ENCODE measurements around the gene NXPE4. TPM values are rescaled to one million over a fixed set of nuclear protein-coding genes. Genes with fewer than 3 reads are reported as not detected.

NXPE4 gene
- total and polyA plus RNA-seq, 2 of the 8 experiments (the other 6 are each of a cell fraction or from before 2014, with no cell fraction given) = not detected

DNA sequence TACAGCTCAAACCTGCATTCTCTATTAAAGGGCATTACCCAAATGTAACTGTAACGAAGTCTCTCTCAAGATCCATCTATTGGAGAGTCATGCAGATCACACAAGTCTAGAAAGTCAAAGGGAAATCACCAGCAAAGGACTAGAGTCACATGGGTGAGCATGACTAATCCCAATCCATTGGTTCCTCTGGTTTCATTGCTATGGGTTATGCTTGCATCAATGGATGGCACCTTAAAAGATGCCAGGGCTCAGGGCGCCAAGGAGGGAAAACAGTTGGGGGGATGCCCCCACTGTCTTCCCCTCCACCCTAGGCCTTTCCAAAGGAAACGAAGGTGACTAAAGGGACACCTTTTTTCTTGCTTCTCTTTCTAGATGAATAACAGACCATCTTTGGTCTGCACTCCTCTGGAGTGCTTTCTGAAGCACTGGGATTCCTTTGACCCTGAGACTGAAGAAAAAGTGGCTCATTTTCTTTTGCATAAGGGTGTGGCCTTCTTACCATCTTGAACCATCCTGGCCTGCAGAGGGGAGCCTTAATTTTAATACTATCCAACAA is 8.1 kb downstream of the NXPE4 start:
- 98% methylated on average over 3 of the region's 3 CpGs; no CpG with 5 or more reads in 1 of the 2 experiments for WGBS, 2 experiments (ENCODE audit: extremely low coverage in 1 of 2, insufficient coverage in 1 of 2, insufficient read length in 1 of 2, insufficient replicate concordance in 2 of 2, low coverage in 1 of 2, low lambda C conversion rate in 2 of 2, missing lambda C conversion rate in 1 of 2)
- CTCF ChIA-PET (ENCODE audit: partially characterized antibody) = interaction anchor here (1.0 to 2.7 kb wide), 4 partner anchors 9 to 306 kb away, joined by 3 to 7 read pairs (median 4); no protein-coding TSS in a partner anchor
- POLR2A ChIA-PET (ENCODE audit: partially characterized antibody) = no interaction called here
- H4K5ac ChIP-seq (ENCODE audit: insufficient read length, low read depth, low read length) = no peak overlapping the region
- H4K8ac ChIP-seq (ENCODE audit: extremely low read depth, insufficient read depth, low read length) = no peak overlapping the region
- H3K14ac ChIP-seq (ENCODE audit: insufficient read length) = no peak overlapping the region
- FAIRE-seq (no peak), DNase-seq (ENCODE audit: low read depth in 1 of 2, low spot score in 2 of 2) (no peak)
- no peak overlapping the region for H3K9ac ChIP-seq (replicated peaks in 1 of 4; ENCODE audit: extremely low read depth in 1 of 4, low read depth in 3 of 4, low read length in 3 of 4)
- H3K36me3 ChIP-seq (ENCODE audit: control insufficient read depth in 2 of 4, insufficient read depth in 4 of 4, low read length in 3 of 4) = peaks cover 0 to 3% (median 0%) of the 10 kb centered on the region in 4 experiments; a peak in 3 of 8 replicates
- no peaks in the 10 kb centered on the region for H3K4me1 ChIP-seq (replicated peaks in 1 of 4; ENCODE audit: control insufficient read depth in 3 of 4, insufficient read depth in 4 of 4, low read length in 3 of 4)
- H3K23me2 ChIP-seq (ENCODE audit: low read depth, low read length) = no peaks in the 10 kb centered on the region; the same call in 1 of the 2 replicates
- no peak overlapping the region for H3K56ac ChIP-seq (replicated peaks; ENCODE audit: insufficient read length, low read depth, low read length)
- no peak overlapping the region for H2AK5ac ChIP-seq (ENCODE audit: low read depth, low read length)
- H3K27ac ChIP-seq (ENCODE audit: low read depth, low read length) = no peak overlapping the region
- no peaks in the 10 kb centered on the region for H4K20me1 ChIP-seq (replicated peaks in 1 of 2; ENCODE audit: control insufficient read depth in 1 of 2, insufficient read depth in 2 of 2, low read length in 2 of 2)
- H2BK5ac ChIP-seq (ENCODE audit: low read depth, low read length) = no peak overlapping the region
- H2BK20ac ChIP-seq (ENCODE audit: low read length) = no peak overlapping the region
- H2AFZ ChIP-seq (ENCODE audit: low read length) = no peak overlapping the region
- H2BK12ac ChIP-seq (ENCODE audit: low read depth, low read length) = no peak overlapping the region
- H3K18ac ChIP-seq (ENCODE audit: extremely low read depth, low read length) = no peak overlapping the region
- H2BK120ac ChIP-seq (replicated peaks; ENCODE audit: low read depth, low read length) = no peak overlapping the region
- no peak overlapping the region for H3K4ac ChIP-seq (replicated peaks; ENCODE audit: insufficient read length, low read depth, low read length)
- H2BK15ac ChIP-seq (ENCODE audit: low read length) = no peak overlapping the region
- H3K79me2 ChIP-seq (ENCODE audit: control insufficient read depth in 1 of 2, insufficient read depth in 2 of 2, low read length in 2 of 2) = no peaks in the 10 kb centered on the region
- no peaks in the 10 kb centered on the region for H3K27me3 ChIP-seq (replicated peaks in 1 of 4; ENCODE audit: control insufficient read depth in 3 of 4, extremely low read depth in 1 of 4, insufficient read depth in 3 of 4, low read length in 3 of 4)
- peaks cover 33 to 37% of the 10 kb centered on the region in 2 experiments for H3K9me3 ChIP-seq (ENCODE audit: insufficient read depth in 2 of 2, low read depth in 1 of 2, low read length in 1 of 2)
- TF ChIP-seq CBX5 (IDR thresholded peaks at IDR 0.05; ENCODE audit: low read depth, low read length) (0 out of 2 replicates have a peak, but pooled peaks have one; percentile 64), NRF1 (IDR thresholded peaks at IDR 0.05; ENCODE audit: low read depth, low read length) (no peak), RAD21 (IDR thresholded peaks at IDR 0.05 in 1 of 2, conservative IDR thresholded peaks at IDR 0.05 in 1 of 2; ENCODE audit: low read depth in 2 of 2, low read length in 2 of 2) (no peak), CHD2 (IDR thresholded peaks at IDR 0.05; ENCODE audit: low read length) (no peak), RFX5 (IDR thresholded peaks at IDR 0.05; ENCODE audit: borderline replicate concordance, low read depth, low read length) (no peak), SIX5 (IDR thresholded peaks at IDR 0.05; ENCODE audit: low read depth, low read length) (no peak), KDM4A (IDR thresholded peaks at IDR 0.05; ENCODE audit: low read depth, low read length, severe bottlenecking) (no peak)
- no peak overlapping the region for H4K91ac ChIP-seq (replicated peaks; ENCODE audit: insufficient read length, low read length)
- no peak overlapping the region for H3K4me3 ChIP-seq (ENCODE audit: extremely low read depth in 1 of 4, insufficient read depth in 2 of 4, low read depth in 3 of 4, low read length in 4 of 4)
- no peak overlapping the region for H3K4me2 ChIP-seq (ENCODE audit: insufficient read depth in 1 of 2, low read depth in 2 of 2, low read length in 2 of 2)
- no peak overlapping the region for H3K23ac ChIP-seq (ENCODE audit: insufficient read length)
- H3K79me1 ChIP-seq (ENCODE audit: low read depth, low read length) = no peaks in the 10 kb centered on the region

Data from H1 (cell line).